ENCODE data around the gene CDK15. TPM values are rescaled to one million over a fixed set of nuclear protein-coding genes. Genes with fewer than 3 reads are reported as not detected.

CDK15 gene
- total and polyA plus RNA-seq, 2 experiments from 2014 or later: 0.27 TPM; not detected in 1

DNA sequence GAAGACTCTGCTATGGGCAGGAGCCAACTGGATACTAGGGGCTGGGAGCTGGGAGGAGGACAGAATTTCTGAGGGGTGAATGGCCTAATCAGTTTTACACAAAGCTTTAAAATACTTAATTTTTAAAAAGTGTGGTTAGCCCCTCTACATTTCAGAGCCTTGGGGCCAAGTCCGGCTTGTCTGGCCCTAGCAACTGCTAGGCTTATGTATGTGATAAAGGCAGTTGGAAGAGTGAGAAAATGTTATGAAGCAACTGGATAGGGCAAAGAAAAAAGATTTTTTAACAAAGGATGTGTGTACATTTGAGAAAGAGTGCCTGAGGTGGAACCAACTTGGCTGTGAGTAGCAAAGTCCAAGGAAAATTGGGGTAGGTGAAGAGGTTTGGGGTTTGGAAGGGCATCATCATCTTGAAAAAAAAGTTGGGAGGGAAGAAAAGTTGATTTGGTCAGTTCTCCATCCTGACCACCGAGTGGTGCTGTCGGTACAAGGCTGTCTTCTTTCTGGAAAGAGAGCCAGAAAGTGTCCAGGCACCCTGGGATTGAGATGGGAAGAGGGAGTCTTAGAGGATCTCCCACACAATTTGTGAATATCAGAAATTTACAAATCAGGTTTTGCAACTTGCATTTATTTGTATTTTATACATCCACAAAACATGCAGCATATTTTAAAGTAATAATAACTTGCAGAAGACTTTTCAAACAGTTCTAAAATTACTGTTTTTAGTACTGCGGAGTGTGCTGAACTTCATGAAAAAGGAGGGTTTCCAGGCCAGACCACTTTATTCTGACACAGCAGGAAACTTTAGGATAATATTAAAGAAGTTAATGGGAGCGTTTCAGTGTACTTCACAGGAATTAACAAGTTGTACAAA is 10.5 kb upstream of the CDK15 start:
- peak; percentile 80 for DNase-seq (ENCODE audit: low spot score)
- TF ChIP-seq REST (IDR thresholded peaks at IDR 0.05; ENCODE audit: unreplicated experiment): no peak
- TF ChIP-seq CREB1 (CRISPR knock-in tag; IDR thresholded peaks at IDR 0.05; ENCODE audit: low read depth): no peak
- no peak for TF ChIP-seq NANOG (IDR thresholded peaks at IDR 0.05; ENCODE audit: borderline replicate concordance)
- TF ChIP-seq POLR2AphosphoS5 (IDR thresholded peaks at IDR 0.05; ENCODE audit: low read depth): no peak
- no peak for TF ChIP-seq ETS1 (IDR thresholded peaks at IDR 0.05)
- TF ChIP-seq STAT1 (IDR thresholded peaks at IDR 0.05; ENCODE audit: unreplicated experiment): no peak
- TF ChIP-seq EZH2 (IDR thresholded peaks at IDR 0.05; ENCODE audit: low read depth, unreplicated experiment): no peak
- TF ChIP-seq, protein P1, sequence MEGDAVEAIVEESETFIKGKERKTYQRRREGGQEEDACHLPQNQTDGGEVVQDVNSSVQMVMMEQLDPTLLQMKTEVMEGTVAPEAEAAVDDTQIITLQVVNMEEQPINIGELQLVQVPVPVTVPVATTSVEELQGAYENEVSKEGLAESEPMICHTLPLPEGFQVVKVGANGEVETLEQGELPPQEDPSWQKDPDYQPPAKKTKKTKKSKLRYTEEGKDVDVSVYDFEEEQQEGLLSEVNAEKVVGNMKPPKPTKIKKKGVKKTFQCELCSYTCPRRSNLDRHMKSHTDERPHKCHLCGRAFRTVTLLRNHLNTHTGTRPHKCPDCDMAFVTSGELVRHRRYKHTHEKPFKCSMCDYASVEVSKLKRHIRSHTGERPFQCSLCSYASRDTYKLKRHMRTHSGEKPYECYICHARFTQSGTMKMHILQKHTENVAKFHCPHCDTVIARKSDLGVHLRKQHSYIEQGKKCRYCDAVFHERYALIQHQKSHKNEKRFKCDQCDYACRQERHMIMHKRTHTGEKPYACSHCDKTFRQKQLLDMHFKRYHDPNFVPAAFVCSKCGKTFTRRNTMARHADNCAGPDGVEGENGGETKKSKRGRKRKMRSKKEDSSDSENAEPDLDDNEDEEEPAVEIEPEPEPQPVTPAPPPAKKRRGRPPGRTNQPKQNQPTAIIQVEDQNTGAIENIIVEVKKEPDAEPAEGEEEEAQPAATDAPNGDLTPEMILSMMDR (conservative IDR thresholded peaks at IDR 0.05; ENCODE audit: low read depth in 2 of 2): peak; percentile 70 to 97
- TF ChIP-seq JUNB (IDR thresholded peaks at IDR 0.05; ENCODE audit: unreplicated experiment): no peak
- H3K4me3 Mint-ChIP-seq: no peak overlapping the region

More for the DNA sequence above, 10.5 kb upstream of the CDK15 start:
- no peaks in the 10 kb centered on the region for H3K9me3 Mint-ChIP-seq
- Histone ChIP-seq H3K4me2 (no peak overlapping the region), H3F3A (replicated peaks; ENCODE audit: low read depth) (no peaks in the 10 kb centered on the region), H3K27ac (ENCODE audit: low read depth) (no peak overlapping the region; the same call in 1 of the 2 replicates), H3K9me2 (ENCODE audit: insufficient read depth) (no peaks in the 10 kb centered on the region), H3K4me1 (ENCODE audit: insufficient read depth) (no peaks in the 10 kb centered on the region), H4K20me1 (replicated peaks; ENCODE audit: insufficient read depth) (no peaks in the 10 kb centered on the region), H2AFZ (no peak overlapping the region), H3K36me3 (ENCODE audit: insufficient read depth) (no peaks in the 10 kb centered on the region), H3K4me3 (no peak overlapping the region), H3K79me2 (replicated peaks; ENCODE audit: insufficient read depth) (no peaks in the 10 kb centered on the region), H3K27me3 (ENCODE audit: insufficient read depth) (no peaks in the 10 kb centered on the region)
- no peaks in the 10 kb centered on the region for H3K27me3 Mint-ChIP-seq (ENCODE audit: insufficient read depth, low read depth, poor library complexity)
- ATAC-seq: peak; percentile 89
- H3K4me1 Mint-ChIP-seq: no peaks in the 10 kb centered on the region
- H3K27ac Mint-ChIP-seq: no peak overlapping the region
- no peaks in the 10 kb centered on the region for H3K36me3 Mint-ChIP-seq (ENCODE audit: low read depth)
